Activated effector memory CD4-positive, alpha-beta T cell treated with anti-CD3 and anti-CD28 coated beads, Interleukin-2, amount 50 U/mL, for 16 hours (primary cell): ENCODE measurements around the gene CLDN14.
A peak's percentile ranks its signal among the peaks of the same experiment; 100 is the strongest.

Experiments
- DNase-seq: peaks from one replicate; pipeline ENCODE4 v3.0.0-alpha.2; 2020

The CLDN14 gene

DNA sequence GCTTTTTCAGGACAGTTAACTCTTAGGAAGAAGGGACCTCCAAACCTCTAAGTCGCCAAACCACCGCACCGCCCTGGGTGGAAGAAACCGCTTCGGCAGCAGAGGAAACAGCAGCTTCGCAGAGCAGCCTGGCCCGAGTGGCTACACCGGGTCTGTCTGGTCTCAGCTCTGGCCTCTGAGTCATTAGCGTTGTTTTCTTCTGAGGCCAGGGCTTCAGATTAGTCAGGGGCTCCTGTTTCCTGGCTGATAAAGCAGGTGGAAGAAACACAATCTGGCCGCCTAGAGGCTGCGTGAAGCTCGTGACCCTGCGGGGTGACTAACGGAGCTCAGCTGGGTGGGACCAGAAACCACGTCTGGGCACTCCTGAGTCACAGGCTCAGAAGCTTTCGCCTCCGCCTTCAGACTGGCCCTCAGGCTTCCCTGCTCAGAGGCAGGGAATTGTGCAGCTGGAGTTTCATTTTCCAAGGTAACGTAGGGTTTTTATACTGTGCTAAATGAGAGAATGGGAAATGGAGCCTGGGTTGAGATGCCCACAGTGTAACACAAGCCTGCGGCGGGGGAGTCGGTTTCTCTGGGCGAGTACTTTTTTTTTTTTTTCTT is 49.9 kb downstream of the CLDN14 start:
- DNase-seq, result peak; percentile 87

DNA sequence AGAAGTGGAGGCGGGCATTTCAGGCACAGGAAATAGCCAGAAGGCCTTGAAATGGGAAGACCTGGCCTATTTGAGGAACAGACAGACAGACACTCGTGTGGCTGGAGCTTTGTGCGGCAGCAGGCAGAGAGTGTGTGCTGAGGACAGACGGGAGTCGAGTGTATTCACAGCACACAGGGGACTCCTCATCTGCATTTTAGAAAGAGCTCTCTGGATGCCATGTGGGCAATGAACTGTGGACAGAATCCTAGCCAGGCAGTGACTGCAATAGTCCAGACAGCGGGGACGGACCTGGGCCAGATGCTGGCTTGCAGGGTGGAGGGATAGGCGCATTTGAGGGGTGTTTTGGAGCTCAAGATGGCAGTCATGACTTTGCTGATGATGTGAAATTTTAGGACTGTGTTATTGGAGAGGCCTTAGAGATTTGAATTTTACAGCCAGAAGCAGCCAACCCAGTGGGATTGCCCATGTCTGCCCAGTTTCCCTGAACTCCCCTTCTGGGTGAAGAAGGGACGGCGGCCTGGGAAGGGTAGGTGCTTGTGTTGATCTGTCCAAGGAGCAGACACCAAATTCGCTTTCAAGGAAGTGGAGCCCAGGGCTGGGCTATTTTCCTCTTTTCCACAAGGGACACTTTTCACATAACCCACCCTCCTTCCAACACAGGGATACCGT is 51.0 kb downstream of the CLDN14 start:
- DNase-seq, result no peak

DNA sequence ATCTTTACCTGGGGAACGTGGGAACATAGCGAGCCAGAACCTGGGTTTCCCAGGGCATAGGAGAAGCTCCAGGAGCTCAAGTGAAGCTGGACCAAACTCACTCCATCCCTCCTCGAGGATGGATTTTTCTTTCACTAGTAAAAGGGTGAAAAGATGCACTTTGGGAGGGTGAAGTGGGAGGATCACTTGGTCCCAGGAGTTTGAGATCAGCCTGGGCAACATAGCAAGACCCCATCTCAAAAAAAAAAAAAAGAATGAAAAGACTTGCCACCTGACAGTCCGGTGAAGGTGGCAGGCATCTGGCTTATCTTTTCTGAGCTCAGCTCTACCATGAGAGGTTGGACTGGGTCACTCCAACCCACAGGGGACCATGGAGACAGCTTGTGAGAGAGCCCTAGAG is 52.4 kb downstream of the CLDN14 start:
- DNase-seq, result no peak

DNA sequence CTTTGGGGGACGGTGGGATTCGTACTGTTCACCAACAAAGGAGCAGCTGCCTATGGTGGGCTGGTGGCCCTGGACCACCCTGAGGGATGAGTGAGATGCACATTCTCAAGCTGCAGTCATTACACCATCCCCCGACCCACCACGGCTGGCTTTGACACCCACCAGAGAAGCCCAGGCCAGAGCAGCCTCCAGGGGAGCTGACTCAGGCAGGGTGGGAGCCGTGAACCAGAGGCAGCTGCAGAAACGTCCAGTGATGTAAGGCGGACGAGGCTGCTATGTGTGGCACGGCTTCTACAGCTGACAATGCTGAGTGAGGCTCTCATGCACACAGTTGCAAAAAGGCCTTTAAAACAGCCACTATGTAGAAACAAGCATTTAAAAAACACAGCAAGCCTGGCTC is 54.6 kb downstream of the CLDN14 start:
- DNase-seq, result no peak

DNA sequence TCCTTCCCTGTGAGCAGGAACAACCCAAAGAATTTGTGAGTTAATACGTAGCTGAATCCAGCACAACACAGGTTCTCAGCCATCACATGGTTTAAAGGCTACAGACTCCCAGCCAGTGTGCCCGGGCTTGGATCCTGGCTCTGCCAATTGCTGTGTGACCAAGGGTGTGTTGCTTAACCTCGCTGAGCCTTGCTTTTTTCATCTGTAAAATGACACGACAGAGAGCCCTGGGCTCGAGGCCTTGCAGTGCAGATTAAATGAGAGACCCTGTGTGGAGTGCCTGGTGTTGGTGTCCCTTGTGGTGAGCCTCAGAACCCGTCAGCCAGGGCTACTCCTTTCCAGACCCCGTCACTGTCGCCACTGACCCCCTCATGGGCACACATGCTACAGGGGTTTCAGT is 55.3 kb downstream of the CLDN14 start:
- DNase-seq, result no peak

DNA sequence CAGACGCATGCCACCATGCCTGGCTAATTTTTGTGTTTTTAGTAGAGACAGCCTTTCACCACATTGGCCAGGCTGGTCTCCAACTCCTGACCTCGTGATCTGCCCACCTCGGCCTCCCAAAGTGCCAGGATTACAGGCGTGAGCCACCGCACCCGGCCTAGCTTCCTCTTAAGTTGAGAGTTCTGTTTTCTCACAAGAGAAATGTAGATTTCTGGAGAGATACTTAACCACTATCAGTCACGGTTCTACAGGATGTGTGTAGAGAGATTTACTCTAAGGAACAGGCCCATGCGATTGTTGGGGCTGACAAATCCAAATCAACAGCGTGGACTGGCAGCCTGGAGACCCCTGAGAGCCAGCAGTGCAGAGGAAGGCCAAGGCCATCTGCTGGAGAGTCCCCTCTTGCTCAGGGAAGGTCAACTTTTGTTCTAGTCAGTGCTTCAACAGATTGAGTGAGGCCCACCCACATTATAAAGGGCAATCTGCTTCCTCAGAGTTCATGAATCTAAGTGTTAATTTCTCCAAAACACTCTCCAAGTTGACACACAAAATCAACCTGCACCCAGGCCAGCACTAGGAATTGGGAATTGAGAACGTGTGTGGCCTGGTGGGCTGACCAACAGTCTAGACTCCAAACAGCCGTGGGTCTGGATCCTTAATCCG is 56.0 kb downstream of the CLDN14 start:
- DNase-seq, result no peak

DNA sequence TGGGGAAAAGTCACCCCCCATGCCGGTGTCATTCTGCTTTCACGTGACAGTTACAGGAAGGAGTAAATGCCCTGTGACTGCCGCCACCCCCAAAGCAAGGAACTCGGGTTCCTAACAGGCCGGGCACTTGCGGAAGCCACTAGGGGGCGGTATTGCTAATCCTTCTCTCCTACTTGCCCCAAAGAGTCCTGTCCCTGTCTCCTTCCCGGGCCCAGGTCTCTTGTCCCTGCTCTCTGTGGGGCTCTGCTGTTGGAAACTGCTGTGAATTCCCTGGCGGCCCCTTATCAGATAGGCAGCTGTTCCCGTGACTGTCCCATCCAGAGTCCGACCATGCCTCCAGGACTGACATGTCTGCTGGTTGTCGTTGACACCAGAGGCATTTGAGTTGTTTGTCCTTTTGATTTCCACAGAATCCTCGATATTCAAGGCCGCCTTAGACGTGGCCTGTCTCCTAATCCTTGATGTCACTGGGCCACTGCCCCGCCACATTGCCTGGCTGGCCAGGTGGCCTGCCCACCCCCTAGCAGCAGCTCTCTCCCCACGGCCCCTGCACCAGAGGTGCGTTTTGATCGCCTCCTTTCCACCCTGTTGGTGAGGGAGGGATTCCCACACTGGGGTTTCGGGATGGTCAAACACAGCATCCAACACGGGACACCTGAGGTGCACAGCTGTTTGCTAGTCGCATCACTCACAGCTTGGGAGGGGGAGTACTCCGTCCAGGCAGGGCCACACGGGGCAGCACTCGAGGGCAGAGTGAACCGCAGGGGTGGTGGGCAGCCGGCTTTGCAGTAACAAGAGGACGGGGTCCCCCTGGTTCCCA is 57.4 kb downstream of the CLDN14 start:
- peak; percentile 66 for DNase-seq

DNA sequence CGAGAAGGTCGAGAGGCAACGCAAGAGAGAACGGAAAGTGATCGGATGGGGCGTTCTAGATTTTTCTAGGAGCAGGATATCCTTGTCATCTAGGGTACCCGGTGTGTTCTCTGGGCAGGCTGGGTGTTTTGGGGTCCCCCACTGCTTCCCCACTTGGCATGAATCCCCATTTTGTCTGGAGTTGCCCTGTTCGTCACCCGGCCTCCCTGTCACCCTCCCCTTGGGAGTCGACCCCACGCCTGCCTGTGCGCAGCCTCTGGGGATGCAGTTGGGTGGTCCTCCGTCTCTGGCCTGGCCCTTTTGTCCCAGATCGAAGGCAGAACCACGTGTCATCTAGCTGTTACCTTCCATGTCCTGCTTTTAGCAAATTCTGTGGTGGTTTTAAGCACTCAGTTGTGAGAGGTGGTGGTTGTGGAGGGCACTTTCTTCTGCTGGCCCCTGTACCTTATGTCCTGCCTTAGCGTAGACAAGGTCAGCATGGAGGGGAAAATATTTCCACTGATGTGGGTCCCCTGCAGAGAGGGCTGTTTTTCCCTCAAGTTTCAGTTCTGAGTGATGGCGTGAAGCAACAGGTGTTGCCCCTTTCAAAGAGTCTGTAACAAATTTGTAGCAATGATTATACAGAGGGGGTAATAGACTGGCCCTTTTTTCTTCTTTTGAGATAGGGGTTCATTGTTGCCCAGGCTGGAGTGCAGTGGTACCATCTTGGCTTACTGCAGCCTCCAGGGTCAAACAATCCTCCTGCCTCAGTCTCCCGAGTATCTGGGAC is 59.2 kb downstream of the CLDN14 start:
- peak; percentile 42 for DNase-seq

DNA sequence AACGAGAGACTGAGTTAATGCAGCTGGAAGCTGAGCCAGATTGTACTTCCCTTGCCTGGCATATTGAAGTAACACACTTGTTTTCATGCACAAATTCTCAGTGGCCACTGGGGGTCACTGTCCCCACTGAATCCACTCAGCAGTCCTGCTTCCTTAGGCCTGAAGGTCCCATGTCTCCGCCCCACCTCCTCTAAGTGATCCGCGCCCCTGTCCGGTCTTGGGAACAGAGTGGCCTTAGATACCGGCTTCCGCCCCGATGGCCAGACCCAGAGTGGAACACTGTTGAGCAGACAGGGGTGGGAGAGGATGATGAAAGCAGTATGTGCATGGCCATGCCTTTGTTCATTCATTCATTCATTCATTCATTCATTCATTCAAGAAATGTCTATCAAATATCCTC is 59.9 kb downstream of the CLDN14 start:
- peak; percentile 70 for DNase-seq

DNA sequence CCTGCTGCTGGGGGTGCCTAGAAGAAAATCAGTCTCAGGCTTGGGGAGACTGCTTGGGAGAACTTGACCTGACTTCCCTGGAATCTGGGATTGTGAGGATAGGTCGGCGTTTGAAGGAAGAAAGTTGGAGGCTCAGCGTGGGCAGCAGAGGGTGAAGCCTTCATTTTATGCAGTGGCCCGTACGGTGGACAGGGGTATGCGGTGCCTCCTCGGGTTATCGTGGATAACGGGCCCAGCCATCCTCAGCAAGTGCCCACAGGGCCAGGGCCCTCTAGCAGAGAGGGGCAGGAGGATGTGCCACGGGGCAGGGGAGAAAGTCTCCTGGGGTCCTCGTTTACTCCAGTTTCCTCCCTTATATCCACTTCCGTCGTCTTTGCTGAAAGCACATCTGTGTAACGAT is 60.7 kb downstream of the CLDN14 start:
- DNase-seq, result no peak

DNA sequence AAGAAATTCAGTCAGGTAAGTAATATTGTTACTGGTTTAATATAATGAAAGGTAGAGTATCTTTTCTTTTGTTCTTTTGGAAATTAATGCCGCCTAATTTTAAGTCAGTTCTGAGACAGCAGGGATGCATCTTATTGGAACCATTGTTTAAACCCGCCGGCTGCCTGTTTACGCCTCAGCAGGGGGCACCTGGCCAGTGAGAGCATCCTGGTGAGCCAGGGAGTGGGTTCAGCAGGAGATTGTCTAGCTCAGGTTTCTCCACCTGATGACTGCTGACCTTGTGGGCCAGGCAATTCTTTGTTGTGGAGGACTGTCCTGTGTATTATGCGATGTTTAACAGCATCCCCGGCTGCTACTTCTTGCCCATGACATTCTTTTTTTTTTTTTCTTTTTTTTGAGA is 64.5 kb downstream of the CLDN14 start:
- no peak for DNase-seq

DNA sequence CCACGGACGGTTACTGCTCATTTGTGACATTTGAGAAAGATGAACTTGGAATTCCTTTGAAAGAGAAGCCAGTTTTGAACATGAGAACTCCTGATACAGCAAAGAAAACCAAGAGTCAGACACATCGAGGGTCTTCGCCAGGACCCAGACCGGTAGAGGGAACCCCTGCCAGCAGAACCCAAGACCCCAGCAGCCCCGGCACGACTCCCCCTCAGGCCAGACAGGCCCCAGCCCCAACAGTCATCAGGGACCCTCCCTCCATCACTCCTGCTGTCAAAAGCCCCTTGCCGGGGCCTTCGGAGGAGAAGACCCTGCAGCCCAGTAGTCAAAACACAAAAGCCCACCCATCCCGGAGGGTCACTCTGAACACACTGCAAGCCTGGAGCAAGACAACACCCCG is 67.0 kb downstream of the CLDN14 start:
- DNase-seq, result no peak

DNA sequence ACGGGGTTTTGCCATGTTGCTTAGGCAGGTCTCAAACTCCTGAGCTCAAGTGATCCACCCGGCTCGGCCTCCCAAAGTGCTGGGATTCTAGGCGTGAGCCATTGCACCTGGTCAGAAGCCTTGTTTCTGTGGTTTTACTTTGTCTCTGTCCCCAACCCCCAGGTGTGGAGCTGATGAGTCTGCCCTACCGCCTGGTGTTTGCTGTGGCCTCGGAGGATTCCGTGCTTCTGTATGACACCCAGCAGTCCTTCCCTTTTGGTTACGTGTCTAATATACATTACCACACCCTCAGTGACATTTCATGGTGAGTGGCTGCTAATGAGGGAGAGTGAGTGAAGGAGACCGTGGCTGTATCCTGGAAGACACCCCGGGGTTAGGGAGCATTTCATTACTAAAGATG is 68.6 kb downstream of the CLDN14 start:
- DNase-seq, result no peak
